ENCODE results near the gene ALG12. TPM values are rescaled to one million over a fixed set of nuclear protein-coding genes. Genes with fewer than 3 reads are reported as not detected.

The ALG12 gene
- total RNA-seq, 4 donors from 2014 or later: 12.8 to 16.6 (median 13.0) TPM

GRCh38 chr22:49965091-49966040 lies 47.1 kb upstream of the ALG12 start:
- no peak for TF ChIP-seq POLR2A (IDR thresholded peaks at IDR 0.05)
- no peak for TF ChIP-seq CTCF (IDR thresholded peaks at IDR 0.05)
- H3K36me3 ChIP-seq: peaks cover 23 to 45% (median 29%) of the 10 kb centered on the region in 3 donors
- peak overlapping the region in 2 of 4 donors; percentile 78 to 92 for H3K4me3 ChIP-seq
- peaks cover 61 to 80% (median 69%) of the 10 kb centered on the region in 3 donors for H3K4me1 ChIP-seq
- H3K27me3 ChIP-seq: no peaks in the 10 kb centered on the region
- peak overlapping the region; percentile 23 to 100 (median 92) for H3K27ac ChIP-seq
- no peaks in the 10 kb centered on the region for H3K9me3 ChIP-seq
- WGBS, 2 donors: 54 to 77% methylated on average over 3 to 12 of the region's 22 CpGs
- intact Hi-C loops (cut with DNase I): no loop called here
- DNase-seq: no peak

- peaks cover 23 to 45% (median 29%) of the 10 kb centered on the region in 3 donors for H3K36me3 ChIP-seq
- H3K4me3 ChIP-seq: peak overlapping the region in 3 of 4 donors; percentile 78 to 92 (median 86)
- H3K27ac ChIP-seq: peak overlapping the region; percentile 16 to 100 (median 92)
- peaks cover 62 to 78% (median 70%) of the 10 kb centered on the region in 3 donors for H3K4me1 ChIP-seq
- TF ChIP-seq POLR2A (IDR thresholded peaks at IDR 0.05): no peak
- no peak for TF ChIP-seq CTCF (IDR thresholded peaks at IDR 0.05)
- no peaks in the 10 kb centered on the region for H3K27me3 ChIP-seq
- intact Hi-C loops (cut with DNase I): no loop called here
- no peaks in the 10 kb centered on the region for H3K9me3 ChIP-seq
- no peak for DNase-seq
- 46 to 65% methylated on average over 5 to 10 of the region's 19 CpGs for WGBS, 2 donors
These were observed 46.2 kb upstream of the ALG12 start for GRCh38 chr22:49964136-49965090.

- peaks cover 63 to 78% (median 71%) of the 10 kb centered on the region in 3 donors for H3K4me1 ChIP-seq
- H3K27ac ChIP-seq: peak overlapping the region; percentile 95 to 100 (median 99)
- H3K9me3 ChIP-seq: no peaks in the 10 kb centered on the region
- TF ChIP-seq POLR2A (IDR thresholded peaks at IDR 0.05) (no peak), CTCF (IDR thresholded peaks at IDR 0.05) (no peak)
- no peak for DNase-seq
- no peaks in the 10 kb centered on the region for H3K27me3 ChIP-seq
- intact Hi-C loops (cut with DNase I): no loop called here
- peak overlapping the region; percentile 70 to 92 (median 82) for H3K4me3 ChIP-seq
- peaks cover 23 to 45% (median 29%) of the 10 kb centered on the region in 3 donors for H3K36me3 ChIP-seq
- 34 to 36% methylated on average over 6 of the region's 6 CpGs for WGBS, 2 donors
These were observed 45.4 kb upstream of the ALG12 start for GRCh38 chr22:49963647-49964026.

GRCh38 chr22:49962751-49963646 lies 44.8 kb upstream of the ALG12 start:
- WGBS, 2 donors: 27 to 46% methylated on average over 10 to 27 of the region's 63 CpGs
- no peak for TF ChIP-seq POLR2A (IDR thresholded peaks at IDR 0.05)
- TF ChIP-seq CTCF (IDR thresholded peaks at IDR 0.05): peak in 1 of 6 experiments; percentile 3

More at GRCh38 chr22:49962751-49963646, 44.8 kb upstream of the ALG12 start:
- DNase-seq: no peak
- Histone ChIP-seq H3K36me3 (peaks cover 23 to 45% (median 29%) of the 10 kb centered on the region in 3 donors), H3K4me1 (peaks cover 61 to 77% (median 65%) of the 10 kb centered on the region in 3 donors), H3K4me3 (peak overlapping the region; percentile 70 to 92 (median 82)), H3K27ac (peak overlapping the region; percentile 95 to 100 (median 99)), H3K9me3 (no peaks in the 10 kb centered on the region), H3K27me3 (no peaks in the 10 kb centered on the region)
- intact Hi-C loops (cut with DNase I): no loop called here

All from esophagus squamous epithelium (tissue), 5 donors.